Activated CD4-positive, alpha-beta T cell treated with anti-CD3 and anti-CD28 coated beads, Interleukin-2, amount 50 U/mL, for 4 hours (primary cell): ENCODE measurements around the gene KLHL18.
A peak's percentile ranks its signal among the peaks of the same experiment; 100 is the strongest.
"Not testable (repeated sequence)": the region's sequence is repeated elsewhere in the genome, so short reads cannot be mapped to it uniquely, and the experiment has no call there.

Experiments used
- DNase-seq, 2 experiments: peaks; one replicate each; pipeline ENCODE4 v3.0.0-alpha.2; 2020

KLHL18 gene

DNA sequence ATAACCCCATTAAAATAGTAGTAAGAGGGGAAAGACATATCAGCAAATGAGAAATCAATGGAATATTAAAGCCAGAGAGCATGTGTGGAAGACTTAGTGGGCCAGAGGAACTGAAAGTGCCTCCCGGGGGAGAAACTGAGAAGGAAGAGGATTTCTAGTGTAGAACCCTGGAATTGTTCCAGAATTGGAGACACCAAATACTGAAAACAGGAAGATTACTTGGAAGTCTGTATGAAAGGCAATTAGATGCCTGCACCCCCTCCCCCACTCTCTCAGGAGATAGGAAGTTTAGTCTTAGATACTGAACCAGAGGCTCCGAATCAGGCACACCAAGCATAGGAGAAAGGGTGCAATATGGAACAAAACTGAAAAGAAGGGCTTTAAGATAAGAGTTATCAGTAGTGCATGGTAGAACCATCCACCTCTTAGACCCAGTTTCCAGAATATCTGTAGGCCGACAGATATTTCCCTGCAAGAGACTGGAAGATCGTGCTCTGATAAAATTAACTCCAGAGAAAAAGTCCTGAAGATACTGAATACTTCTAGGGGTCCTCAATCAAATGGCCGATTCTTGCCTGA is 32.4 kb downstream of the KLHL18 start:
- no peak for DNase-seq

DNA sequence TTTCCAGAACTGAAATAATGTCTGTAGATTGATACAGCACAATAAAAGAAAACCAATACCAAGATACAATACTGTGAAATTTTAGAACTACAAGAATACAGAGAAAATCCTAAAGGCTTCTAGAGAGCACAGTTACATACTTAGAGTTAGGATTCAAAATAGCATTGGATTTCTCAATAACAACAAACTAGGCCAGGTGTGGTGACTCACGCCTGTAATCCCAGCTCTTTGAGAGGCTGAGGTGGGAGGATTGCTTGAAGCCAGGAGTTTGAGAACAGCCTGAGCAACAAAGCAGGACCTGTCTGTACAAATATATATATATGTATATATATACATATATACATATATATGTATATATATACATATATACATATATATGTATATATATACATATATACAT is 33.4 kb downstream of the KLHL18 start:
- not testable (repeated sequence) for DNase-seq

DNA sequence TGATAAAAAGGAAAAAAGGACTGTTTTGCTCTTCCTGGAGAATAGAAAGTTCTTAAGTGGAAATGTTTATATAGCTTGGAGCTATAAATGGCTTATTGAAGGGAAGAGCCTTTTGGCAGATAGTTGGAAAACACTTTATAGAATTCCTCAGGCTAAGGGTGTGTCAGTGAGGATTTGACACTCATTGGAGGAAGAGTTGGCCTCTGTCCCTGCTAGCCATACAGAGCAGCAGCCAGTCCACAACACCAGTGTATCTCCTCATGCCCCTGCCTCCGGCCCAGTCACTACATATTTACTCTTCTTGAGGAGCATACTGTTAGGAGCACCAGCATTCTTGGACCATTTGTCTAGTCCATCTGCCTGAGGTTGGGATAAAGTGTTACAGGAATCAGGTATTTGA is 36.2 kb downstream of the KLHL18 start:
- DNase-seq: no peak

DNA sequence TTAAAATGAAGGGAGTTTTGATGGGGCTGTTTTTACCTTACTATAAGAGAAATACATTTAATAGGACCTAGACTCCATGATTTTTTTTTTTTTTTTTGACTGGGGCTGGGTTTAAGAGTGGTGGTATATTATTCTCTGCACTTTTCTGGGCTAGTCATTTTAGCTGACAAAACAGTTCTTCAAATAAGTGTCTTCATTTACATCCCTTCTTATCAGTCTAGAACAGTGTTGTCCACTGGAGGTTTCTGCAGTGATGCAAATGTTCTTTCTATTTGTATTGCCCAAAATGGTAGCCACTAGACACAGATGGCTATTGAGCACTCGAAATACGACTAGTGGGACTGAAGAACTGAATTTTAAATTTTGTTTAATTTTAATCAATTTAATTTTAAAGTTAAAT is 37.2 kb downstream of the KLHL18 start:
- no peak for DNase-seq

DNA sequence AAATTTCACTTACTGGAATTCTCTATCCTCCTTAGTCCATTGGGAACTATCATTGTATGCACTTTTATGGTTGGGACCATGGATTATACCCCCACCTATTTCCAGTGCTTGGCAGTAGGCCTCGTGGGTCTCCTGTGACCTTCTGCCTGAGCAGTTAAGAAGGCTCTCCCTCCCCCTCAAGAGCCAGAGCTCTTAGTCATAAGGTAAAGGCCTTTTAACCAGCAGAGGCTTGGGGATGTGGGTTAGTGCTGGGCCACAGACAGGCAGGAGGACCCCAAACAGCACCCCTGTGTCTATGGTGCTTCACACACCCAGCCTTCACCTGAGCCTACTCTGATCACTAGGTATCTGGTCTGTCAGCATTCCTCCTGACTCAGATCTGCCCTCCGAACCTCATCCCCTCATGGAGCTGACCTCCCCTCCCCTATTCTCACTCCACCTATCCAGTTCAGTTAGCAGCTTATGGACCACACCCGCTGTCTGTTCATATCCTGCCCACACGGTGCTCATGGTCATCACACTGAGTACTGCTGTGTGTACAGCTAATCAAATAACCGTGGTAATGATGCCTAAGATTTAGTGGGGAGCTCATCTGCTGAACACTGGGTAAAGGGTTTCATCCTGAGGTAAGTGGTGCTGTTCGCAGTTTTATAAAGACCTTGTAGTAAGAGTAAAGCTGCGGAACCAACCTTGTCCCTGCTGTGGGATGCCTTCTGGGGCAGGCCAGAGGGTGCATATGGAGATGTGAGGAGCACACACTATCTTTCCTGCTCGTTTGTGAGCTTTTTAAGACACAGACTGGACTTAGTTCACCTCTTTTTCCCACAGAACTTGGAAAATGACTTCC is 40.9 kb downstream of the KLHL18 start:
- DNase-seq: no peak

DNA sequence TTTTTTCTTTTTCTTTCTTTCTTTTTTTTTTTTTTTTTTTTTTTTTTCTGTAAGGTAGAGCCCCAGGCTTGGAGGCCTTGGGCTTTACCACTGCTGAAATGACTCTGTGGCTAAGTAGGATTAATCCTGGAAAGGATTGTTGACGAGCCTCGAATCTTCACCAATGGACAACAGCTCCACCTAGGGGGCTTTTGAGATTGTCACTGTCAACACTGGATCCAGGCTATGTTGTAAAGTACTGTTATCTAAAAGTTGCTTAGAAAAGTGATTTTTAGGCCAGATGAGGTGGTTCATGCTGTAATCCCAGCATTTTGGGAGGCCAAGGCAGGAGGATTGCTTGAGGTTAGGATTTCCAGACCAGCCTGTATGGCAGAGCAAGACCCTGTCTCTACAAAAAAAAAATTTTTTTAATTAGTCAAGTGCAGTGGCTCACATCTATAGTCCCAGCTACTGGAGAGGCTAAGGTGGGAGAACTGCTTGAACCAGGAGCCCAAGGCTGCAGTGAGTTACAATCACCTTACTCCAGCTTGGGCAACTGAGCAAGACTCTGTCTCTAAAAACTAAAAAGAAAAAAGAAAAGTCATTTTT is 41.6 kb downstream of the KLHL18 start:
- DNase-seq: peak; percentile 28 to 31

DNA sequence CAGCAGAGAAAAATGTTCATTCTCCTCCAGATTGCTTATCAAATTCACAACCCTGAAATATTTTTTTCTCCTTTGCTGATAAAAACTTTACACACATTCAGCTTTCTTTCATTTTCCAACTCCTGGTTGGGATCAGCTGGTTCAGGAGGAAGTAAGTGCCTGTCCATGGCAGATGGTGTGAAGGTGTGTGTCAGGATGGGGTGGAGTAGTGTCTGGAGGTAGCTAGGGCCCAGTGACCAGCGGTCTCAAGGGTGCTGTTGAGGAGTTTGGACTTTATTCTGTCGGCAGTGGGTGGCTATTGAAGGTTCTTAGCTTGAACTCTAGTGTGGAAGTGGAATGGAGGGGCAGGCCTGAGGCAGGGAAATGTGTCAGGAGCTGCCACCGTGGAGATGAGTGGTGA is 51.2 kb downstream of the KLHL18 start:
- no peak for DNase-seq

DNA sequence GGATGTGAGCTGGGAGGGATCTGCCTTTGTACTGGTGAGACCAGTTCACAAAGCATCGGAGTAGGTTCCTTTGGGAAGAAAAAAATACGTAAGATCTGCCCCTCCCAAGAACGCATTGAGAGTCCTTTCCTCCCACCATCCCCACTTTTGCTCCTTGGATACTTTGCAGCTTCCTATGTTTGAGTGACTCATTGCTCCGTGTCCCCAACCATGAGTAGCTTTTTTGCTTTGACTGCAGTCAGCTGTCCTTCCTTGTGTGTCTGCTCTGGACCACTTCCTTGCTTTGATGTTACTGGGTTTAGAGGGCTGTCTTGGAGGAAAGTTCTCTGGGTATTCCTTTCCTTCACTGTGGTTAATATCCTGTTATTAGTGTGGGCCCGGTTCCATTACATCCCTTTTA is 54.9 kb downstream of the KLHL18 start:
- DNase-seq: no peak

DNA sequence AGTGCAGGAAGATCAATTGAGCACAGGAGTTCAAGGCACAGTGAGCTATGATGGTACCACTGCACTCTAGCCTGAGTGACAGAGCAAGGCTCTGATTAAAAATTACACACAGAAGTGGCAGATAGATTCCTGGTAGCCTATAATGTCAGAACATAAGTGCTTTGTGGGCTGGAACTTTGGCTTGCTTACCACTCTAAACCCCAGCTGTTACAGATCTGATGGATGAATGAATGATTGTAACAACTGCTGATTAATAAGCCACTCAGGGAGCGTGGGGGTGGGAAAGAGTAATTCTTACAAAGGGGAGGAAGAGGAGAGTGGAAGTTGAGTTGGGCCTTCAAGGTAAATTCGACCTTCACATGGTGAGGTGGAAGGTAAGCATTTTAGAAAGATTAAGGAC is 57.2 kb downstream of the KLHL18 start:
- no peak for DNase-seq

DNA sequence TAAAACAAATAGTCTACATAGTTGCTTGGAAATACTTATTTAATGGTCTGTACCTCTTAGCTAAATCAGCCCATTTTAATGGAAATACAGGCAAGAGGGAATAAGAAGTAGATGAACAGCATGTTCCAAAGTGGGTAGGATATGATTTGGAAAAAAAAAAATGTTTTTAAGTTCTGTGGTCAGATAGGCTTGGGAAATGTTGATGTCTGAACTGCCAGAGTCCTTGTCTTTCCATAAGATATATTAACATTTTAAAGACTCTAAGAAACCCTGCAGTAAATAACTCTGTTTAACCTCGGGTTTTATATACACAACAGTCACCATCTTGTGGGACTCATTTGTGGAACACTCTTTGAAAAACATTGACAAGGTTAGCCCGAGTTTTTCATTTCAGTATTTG is 58.1 kb downstream of the KLHL18 start:
- no peak for DNase-seq

DNA sequence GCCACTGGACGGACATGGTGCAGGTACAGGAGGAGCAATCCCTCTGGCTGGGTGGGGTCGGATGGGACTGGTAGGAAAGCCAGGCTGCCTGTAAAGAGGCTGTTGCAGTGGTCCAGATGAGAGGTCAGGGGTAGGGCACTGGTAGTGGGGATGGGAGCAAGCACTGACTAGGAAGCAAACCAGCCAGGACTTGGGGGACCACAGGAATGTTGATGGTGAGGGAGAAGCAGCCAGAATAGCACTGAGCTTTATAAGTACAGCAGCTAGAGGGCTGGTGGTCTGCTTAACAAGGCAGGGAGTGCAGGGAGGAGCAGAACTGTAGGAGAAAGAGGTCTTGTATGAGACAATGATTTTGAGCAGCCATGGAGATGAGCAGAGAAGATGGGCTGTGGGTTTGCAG is 59.4 kb downstream of the KLHL18 start:
- DNase-seq: no peak

DNA sequence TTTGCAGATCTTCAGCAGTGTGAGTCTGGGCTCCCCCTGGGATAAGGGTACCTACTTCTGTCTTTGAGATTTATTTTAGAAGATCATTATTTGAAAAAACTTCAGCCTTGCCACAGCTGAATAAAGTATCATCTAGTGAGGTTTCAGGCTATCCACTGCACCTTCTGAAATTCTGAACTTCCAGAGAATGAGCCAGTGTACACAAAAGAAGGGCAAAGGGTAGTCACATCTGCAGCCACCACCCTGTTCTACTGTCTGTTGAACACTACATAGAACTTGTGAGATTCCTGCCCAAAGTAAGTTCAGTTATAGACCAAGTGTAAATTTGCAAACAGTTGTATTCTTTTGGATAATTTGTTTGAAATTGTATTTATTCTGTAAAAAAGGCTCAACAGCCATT is 60.1 kb downstream of the KLHL18 start:
- no peak for DNase-seq

DNA sequence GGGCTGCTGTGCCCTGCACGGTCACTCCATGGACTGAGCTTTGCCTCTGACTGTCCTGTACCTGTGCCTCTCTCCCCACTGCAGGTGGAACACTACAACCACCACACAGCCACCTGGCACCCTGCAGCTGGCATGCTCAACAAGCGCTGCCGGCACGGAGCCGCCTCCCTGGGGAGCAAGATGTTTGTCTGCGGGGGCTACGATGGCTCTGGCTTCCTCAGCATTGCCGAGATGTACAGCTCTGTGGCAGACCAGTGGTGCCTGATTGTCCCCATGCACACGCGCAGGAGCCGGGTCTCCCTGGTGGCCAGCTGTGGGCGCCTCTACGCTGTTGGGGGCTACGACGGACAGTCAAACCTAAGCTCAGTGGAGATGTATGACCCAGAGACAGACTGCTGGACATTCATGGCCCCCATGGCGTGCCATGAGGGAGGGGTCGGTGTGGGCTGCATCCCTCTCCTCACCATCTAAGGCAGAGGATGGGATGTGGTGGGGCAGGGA is 60.8 kb downstream of the KLHL18 start:
- no peak for DNase-seq

DNA sequence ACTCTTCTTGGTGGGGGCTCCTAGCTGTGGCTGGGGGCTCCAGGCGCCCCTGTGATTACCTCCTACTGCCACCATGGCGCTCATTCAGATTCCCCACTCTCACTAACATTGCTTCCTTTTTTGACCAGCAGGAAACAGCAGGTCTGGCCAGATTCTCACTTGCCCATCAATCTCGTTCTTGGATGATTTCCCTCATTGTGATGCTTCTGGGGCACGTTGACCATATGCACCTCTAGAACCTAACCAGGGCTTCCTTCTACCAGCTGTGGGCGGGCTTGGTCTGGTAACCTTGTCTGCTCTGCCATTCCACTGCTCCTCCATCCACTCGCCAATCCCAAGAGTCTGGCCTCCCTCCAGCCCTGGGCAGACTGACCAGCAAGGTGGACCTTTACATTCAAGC is 62.2 kb downstream of the KLHL18 start:
- DNase-seq: no peak

DNA sequence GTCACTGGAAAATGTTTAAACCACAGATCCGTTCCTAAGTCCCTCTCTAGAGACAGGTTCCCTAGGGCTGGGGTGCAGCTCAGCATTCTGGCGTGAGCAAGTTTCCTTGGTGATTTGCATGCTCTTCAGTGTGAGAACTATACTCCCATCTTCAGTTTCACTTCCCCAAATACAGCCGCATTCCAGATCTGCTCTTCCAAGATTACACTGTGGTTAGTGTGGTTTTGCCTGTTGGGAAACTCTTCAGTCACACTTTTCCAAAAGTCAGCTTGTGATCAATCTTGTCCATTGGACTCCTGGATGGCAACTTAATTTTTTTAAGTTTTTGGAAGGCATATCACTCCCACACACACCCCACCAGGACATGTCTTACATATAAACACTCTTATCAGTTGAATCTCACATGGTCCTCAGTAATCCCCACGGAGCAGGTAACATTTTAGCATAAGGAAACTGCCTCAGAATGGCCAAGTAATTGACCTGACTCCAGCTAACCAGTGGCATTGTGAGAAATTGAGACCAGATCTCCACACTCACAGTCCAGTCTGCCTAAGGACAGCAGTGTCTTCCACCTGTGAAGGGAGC is 64.6 kb downstream of the KLHL18 start:
- no peak for DNase-seq

DNA sequence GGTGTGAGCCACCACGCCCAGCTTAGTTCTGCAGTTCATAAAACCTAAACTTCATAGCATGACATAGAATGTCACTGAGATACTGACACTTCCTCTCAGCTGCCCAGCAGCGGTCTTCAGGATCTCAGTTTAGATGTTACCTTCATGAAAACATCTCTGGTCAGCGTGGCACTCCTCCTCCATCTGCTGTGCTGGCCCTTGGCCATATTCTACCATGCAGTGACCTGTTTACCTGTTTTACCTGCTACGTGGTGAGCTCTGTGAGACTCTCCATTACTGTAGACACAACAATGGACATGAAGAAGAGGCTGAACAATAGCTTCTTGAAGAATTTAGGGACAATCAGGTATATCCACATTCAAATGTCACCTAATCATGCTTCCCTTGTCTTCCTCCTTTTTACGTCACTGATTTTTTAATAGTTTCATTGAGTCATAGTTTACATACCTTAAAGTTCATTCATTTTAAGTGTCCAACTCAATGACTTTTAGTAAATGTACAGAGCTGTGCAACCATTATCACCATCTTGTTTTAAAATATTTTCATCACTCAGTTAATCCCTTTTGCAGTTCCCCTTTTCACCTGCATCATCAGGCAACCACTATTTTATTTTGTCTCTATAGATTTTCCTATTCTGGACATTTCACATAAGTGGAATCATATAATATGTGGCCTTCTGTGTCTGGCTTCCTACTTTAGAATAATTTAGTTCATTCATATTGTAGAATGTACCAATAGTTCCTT is 65.8 kb downstream of the KLHL18 start:
- DNase-seq: no peak

DNA sequence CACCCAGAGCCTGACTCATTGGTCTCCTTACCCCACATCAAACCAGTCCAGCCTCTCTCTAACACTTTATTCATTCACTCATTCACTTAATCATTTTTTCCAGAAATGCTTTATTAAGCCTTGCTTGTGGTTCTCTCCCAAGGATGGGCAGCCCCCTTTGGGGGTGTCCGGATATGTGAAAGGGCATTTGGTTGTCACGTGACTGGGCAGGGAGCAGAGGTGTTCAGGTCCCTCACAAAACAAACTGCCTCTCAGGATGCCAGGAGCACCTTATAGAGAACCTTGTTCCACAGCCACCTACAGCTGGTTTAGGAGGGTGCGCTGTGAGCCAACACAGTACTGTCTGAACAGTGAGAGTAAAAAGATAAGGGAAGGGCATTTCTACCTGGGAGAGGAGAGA is 72.3 kb downstream of the KLHL18 start:
- no peak for DNase-seq

DNA sequence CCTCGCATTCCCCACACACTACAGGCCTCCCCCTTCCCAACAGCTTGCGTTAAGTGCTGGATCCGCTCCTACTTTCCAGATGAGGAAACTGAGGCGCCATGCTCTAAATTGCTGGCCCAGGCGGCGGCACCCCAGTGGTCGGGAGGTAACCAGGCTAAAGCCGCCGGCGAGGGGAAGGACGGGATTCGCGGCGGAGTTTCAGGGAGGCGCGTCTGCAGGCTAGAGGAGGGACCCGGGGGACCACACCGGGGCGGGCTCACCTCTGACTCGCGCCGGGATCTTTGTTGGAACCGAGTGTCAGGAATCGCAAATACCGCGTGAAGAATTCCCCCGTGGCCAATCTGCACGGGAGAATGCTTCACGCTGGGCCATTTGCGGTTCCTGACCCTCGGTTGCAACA is 73.5 kb downstream of the KLHL18 start:
- no peak for DNase-seq

DNA sequence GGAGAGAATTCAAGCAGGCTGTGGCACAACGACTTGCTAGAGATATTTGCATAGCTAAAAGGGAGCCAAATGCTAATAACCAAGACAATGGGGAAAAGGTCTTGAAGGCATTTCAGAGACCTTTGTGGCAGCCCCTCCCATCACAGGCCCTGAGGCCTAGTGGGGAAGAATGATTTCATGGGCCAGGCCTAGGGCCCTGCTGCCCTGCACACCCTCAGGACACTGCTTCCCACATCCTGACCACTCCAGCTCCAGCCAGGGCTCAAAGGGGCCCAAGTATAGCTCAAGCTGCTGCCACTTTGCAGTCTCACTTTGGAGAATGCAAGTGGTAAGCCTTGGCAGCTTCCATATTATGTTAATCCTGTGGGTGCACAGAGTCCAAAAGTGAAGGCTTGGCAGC is 76.6 kb downstream of the KLHL18 start:
- DNase-seq: no peak

DNA sequence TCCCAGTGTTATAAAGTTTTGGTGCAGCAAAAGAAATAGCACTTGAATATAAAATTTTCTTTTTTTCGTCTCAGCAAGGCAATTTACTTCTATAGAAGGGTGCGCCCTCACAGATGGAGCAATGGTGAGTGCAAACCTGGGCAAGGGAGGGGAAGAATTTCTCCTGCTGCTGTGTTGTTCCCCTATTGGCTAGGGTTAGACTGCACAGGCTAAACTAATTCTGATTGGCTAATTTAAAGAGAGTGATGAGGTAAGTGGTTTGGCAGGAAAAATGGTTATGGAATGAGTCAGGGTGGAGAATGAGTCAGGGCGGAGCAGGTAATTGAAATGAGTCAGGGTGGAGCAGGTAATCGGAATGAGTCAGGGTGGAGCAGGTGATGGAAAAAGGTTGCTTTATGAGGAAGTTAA is 77.4 kb downstream of the KLHL18 start:
- not testable (repeated sequence) for DNase-seq

DNA sequence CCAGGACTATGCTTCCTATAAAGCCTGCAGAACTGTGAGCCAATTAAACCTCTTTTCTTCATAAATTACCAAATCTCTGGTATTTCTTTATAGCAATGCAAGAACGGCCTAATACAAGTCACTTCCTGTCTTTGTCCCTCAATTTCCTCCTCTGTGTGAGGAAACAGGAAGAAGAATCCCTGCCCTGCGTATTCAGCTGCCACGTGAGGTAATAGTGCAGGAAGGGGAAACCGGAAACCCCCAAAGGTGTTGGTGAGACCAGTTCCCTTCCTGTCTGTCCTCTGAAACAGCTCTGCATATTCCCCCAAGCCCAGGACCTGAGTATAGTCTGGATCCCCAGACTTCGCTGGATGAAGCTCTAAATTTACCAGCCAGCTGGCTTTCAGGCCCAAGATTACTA is 80.0 kb downstream of the KLHL18 start:
- DNase-seq: no peak

DNA sequence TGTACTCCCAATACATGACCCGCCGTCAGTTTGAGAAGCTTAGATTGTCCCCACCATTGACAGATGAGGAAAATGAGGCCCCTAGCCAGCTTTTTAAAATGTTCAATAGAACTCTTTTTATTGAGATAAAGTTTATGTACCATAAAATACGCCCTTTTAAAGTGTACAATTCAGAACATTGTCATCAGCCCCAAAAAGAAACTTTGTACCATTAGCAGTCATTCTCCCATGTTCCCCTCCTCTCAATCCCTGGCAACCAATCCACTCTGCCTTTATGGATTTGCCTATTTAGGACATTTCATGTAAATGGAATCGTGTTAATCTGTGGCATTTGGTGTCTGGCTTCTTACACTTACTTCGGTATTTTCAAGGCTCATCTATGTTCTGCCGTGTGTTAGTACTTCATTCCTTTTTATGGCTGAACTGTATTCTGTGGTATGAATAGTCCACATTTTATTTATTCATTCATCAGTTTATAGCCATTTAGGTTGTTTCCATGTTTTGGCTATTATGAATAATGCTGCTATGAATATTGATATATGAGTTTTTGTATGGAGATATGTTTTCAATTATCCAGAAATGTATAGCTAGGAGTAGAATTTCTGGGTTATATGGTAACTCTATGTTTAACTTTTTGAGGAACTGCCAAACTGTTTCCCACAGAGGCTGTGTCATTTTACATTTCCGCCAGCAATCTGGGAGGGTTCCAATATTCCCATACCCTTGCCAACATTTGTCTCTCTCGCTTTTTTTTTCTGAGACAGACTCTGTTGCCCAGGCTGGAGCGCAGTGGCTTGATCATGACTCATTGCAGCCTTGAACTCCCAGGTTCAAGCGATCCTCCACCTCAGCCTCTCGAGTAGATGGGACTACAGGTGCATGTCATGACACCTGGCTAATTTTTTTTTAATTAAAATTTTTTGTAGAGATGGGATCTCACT is 82.7 kb downstream of the KLHL18 start:
- no peak for DNase-seq
